Measurements from ENCODE around the gene TFCP2L1.
"Not testable (repeated sequence)": the region's sequence is repeated elsewhere in the genome, so short reads cannot be mapped to it uniquely, and the experiment has no call there.

Gene TFCP2L1

GRCh38 chr2:121295911-121296650, 11.1 kb upstream of the TFCP2L1 start:
- no peak for DNase-seq

- DNase-seq: no peak
Measured at GRCh38 chr2:121294881-121295840, 10.2 kb upstream of the TFCP2L1 start.

- peak; percentile 64 for DNase-seq
Measured at GRCh38 chr2:121293450-121294325, 8.7 kb upstream of the TFCP2L1 start.

GRCh38 chr2:121291251-121291580, 6.2 kb upstream of the TFCP2L1 start:
- DNase-seq: no peak

GRCh38 chr2:121289271-121289670, 4.3 kb upstream of the TFCP2L1 start:
- no peak for DNase-seq

GRCh38 chr2:121288454-121289231, 3.6 kb upstream of the TFCP2L1 start:
- no peak for DNase-seq

- no peak for DNase-seq
Measured at GRCh38 chr2:121287956-121288355, 3.0 kb upstream of the TFCP2L1 start.

- no peak for DNase-seq
Measured at GRCh38 chr2:121287146-121287798, 2.3 kb upstream of the TFCP2L1 start.

GRCh38 chr2:121286506-121286905, 1.5 kb upstream of the TFCP2L1 start:
- DNase-seq: no peak

- DNase-seq: no peak
Measured at GRCh38 chr2:121285926-121286325, 924 bp upstream of the TFCP2L1 start.

- DNase-seq: peak; percentile 8
Measured at GRCh38 chr2:121283670-121284462, 1.1 kb downstream of the TFCP2L1 start.

GRCh38 chr2:121282800-121283385, 2.1 kb downstream of the TFCP2L1 start:
- DNase-seq: no peak

- no peak for DNase-seq
Measured at GRCh38 chr2:121281694-121282093, 3.3 kb downstream of the TFCP2L1 start.

- no peak for DNase-seq
Measured at GRCh38 chr2:121281107-121281506, 3.9 kb downstream of the TFCP2L1 start.

GRCh38 chr2:121279476-121280220, 5.4 kb downstream of the TFCP2L1 start:
- no peak for DNase-seq

- DNase-seq: no peak
Measured at GRCh38 chr2:121276341-121276740, 8.7 kb downstream of the TFCP2L1 start.

GRCh38 chr2:121273116-121273515, 11.9 kb downstream of the TFCP2L1 start:
- no peak for DNase-seq

- no peak for DNase-seq
Measured at GRCh38 chr2:121272596-121272995, 12.4 kb downstream of the TFCP2L1 start.

- DNase-seq: not testable (repeated sequence)
Measured at GRCh38 chr2:121269436-121269835, 15.6 kb downstream of the TFCP2L1 start.
